Measurements from ENCODE around the gene PHF20.
"Not testable (repeated sequence)": the region's sequence is repeated elsewhere in the genome, so short reads cannot be mapped to it uniquely, and the experiment has no call there.

Gene PHF20

GRCh38 chr20:35883336-35883777 is 111.5 kb downstream of the PHF20 start:
- DNase-seq (ENCODE audit: extremely low read depth in 1 of 2, low read depth in 1 of 2): no peak

- DNase-seq (ENCODE audit: extremely low read depth in 1 of 2, low read depth in 1 of 2): peak; percentile 18 to 30
Measured at GRCh38 chr20:35883778-35884540, 112.1 kb downstream of the PHF20 start.

DNA sequence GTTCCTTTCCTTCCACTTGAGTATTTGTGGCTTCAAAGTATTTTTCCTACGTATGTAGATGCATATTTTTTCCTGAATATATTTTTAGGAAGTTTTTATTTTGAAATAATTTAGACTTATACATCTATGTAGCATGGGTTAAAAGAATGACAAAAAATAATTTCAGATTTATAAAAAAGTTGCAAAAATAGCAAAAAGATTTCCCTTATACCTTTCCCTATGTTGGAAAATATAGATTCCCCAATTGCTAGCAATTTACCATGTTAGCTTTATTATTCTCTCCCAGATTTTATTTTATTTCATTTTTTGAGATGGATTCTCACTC is 112.7 kb downstream of the PHF20 start:
- no peak for DNase-seq (ENCODE audit: extremely low read depth in 1 of 2, low read depth in 1 of 2)

DNA sequence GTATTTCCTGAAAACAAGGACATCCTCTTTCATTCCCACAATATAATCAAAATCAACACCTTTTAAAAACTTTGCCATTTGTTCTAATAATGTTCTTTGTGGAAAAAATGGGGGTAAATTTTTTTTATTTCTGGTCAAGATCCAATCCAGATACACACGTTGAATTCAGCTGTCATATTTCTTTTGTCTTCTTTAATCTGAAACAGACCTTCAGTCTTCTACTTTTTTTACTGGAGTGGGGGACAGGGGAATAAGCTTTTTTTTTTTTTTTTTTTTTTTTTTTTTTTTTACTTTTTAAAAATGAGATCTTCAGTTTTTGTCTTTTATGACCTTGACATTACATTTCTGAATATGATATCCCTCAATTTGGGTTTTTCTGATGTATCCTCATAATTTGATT is 113.4 kb downstream of the PHF20 start:
- no peak for DNase-seq (ENCODE audit: extremely low read depth in 1 of 2, low read depth in 1 of 2)

DNA sequence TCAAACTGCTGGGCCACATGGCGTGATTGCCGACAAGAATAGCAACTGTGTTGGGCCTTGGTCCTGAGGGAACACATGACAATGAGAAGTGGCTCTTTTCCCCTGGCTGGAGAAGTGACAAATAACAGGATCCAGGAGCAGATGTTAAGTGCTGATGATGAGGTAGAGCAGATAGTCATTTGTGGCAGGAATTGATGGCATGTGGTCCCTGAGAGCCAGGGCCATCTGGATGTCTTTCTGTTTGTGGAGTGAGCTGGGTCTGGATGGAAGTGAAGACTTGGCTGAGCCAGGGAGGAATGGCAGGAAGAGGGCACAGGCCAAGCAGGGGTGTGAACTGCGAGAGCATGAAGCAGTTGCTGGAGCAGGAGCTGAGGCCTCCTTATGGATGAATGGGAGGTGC is 114.7 kb downstream of the PHF20 start:
- no peak for DNase-seq (ENCODE audit: extremely low read depth in 1 of 2, low read depth in 1 of 2)

- no peak for DNase-seq (ENCODE audit: extremely low read depth in 1 of 2, low read depth in 1 of 2)
Measured at GRCh38 chr20:35887393-35888064, 115.7 kb downstream of the PHF20 start.

GRCh38 chr20:35888657-35889056 is 116.8 kb downstream of the PHF20 start:
- DNase-seq (ENCODE audit: extremely low read depth in 1 of 2, low read depth in 1 of 2): no peak

DNA sequence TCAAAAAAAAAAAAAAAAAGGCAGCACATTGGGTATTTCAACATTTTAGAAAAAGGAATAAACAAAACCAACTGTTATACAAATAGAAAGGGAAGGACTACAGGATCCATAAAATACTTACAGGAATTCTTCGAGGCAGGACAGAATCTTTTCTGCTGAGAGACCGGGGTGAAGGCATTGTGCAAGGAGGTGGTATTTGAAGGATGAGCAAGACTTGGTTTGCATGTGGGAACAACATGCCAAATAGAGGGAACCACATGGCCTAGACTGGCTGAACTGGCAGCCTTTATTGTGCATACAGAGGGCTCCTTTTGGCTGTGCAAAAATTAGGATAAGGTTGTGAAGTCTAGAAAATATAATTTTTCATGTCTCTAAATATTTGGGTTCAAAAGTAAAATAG is 119.6 kb downstream of the PHF20 start:
- no peak for DNase-seq (ENCODE audit: extremely low read depth in 1 of 2, low read depth in 1 of 2)

DNA sequence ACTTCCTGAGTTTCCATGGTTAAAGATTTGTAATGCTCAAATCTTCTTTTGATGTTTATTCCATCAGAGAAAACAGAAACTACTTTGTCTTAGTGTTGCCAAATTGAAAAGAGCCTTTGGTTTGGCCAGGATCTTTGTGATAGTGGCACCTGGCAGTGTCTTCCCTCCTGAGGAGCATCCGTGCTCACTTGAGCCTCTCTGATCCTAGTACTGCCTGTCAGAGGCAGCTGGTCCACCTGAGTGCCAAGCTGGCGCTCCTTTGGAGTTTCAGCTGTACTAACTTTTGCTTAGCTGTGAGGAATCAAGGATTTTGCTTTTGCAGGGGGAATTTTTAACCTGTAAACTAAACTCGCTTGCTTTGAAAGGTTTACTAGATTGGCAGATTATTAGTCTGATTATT is 121.1 kb downstream of the PHF20 start:
- no peak for DNase-seq (ENCODE audit: extremely low read depth in 1 of 2, low read depth in 1 of 2)

DNA sequence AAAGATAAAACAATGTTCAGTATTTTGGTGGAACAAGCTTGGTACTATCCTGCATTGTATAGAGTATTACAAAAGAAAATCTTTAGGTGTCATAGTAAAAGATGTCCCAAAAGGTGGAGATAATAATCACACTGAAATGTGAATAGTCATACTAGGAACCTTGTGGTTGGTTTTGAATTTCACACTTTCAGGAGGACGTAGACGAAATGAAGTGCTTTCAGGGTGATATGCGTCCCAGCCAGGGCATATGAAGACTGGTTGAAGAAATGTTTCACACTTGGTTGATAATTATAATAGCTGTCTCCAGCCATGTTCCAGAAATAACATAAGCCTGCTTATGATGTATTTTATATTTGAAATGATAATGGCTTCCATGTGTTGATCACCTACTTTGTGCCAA is 122.1 kb downstream of the PHF20 start:
- DNase-seq (ENCODE audit: extremely low read depth in 1 of 2, low read depth in 1 of 2): no peak

- not testable (repeated sequence) for DNase-seq (ENCODE audit: extremely low read depth in 1 of 2, low read depth in 1 of 2)
Measured at GRCh38 chr20:35895516-35895915, 123.7 kb downstream of the PHF20 start.

DNA sequence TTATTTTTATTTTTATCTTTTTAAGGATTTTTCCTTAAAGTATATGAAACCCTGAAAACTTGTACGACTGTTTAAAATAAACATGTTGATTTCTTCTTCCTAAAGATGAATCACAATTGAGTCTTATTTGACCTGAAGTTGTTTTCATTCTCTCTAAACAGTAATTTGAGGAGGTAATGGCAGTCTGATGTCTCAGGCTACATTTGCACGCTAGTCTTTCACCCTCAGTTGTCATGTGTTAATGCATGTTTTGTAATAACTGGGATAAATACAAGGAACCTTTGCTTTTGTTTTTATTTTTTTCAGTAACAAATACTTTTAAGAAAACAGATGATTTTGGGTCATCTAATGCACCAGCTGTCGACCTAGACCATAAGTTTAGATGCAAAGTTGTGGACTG is 127.2 kb downstream of the PHF20 start:
- DNase-seq (ENCODE audit: extremely low read depth in 1 of 2, low read depth in 1 of 2): no peak

GRCh38 chr20:35901230-35901629 is 129.4 kb downstream of the PHF20 start:
- not testable (repeated sequence) for DNase-seq (ENCODE audit: extremely low read depth in 1 of 2, low read depth in 1 of 2)

- DNase-seq (ENCODE audit: extremely low read depth in 1 of 2, low read depth in 1 of 2): no peak
Measured at GRCh38 chr20:35901678-35902544, 130.1 kb downstream of the PHF20 start.

GRCh38 chr20:35902545-35902941 is 130.7 kb downstream of the PHF20 start:
- DNase-seq (ENCODE audit: extremely low read depth in 1 of 2, low read depth in 1 of 2): no peak

GRCh38 chr20:35903843-35904242 is 132.0 kb downstream of the PHF20 start:
- DNase-seq (ENCODE audit: extremely low read depth in 1 of 2, low read depth in 1 of 2): no peak

DNA sequence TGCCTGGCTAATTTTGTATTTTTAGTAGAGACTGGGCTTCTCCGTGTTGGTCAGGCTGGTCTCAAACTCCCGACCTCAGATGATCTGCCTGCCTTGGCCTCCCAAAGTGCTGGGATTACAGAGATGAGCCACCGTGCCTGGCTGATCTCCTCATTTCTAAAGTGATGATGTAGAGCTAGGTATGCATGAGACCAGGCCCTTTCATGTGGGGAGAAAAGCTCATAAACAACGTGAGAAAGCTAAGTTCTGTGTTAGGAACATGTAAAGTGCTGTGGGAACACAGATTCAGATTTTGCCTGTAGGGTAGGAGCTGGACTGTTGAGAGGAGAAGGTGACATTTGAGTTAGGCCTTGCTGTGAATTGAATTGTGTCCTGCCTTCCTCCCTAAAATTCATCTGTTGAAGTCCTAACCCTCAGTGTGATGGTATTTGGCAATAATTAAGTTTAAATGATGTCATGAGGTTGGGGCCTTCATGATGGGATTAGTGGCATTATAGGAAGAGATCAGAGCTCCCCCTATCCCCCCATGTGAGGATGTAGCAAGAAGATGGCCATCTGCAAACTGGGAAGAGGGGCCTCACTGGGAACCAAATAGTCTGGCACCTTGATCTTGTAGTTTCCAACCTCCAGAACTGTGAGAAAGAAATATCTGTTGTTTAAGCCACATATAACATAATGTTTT is 133.3 kb downstream of the PHF20 start:
- no peak for DNase-seq (ENCODE audit: extremely low read depth in 1 of 2, low read depth in 1 of 2)

DNA sequence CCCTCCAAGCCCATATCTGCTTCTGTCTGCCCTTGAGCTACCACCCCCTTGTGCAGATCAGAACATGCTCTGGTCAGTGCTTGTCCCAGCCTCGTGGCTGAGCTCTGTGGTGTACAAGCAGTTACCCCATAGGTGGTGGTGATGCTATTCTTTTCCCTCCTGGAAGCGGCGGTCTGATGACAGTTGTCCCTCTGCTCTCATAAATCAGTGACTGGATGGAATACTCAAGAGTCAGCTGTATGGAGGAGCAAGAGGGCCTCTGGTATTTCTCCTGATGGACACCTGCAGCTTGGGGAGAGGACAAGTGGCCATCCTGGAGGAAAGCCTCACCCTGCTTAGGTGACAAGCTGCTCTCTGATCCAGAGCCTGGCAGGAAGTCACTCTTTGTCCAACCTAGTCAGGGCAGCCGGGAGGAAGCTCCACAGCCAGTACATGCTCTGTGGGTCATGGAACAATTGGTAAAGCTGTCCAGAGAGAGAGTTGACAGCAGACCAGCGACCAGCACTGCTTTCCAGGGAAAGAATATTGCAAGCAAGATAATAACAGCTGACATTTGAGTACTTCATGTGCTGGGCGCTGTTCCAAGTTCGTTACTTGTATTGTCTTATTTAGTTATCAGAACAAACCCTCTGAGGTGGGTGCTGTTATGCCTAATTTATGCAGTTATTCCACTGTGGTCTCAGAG is 135.3 kb downstream of the PHF20 start:
- DNase-seq (ENCODE audit: extremely low read depth in 1 of 2, low read depth in 1 of 2): no peak

DNA sequence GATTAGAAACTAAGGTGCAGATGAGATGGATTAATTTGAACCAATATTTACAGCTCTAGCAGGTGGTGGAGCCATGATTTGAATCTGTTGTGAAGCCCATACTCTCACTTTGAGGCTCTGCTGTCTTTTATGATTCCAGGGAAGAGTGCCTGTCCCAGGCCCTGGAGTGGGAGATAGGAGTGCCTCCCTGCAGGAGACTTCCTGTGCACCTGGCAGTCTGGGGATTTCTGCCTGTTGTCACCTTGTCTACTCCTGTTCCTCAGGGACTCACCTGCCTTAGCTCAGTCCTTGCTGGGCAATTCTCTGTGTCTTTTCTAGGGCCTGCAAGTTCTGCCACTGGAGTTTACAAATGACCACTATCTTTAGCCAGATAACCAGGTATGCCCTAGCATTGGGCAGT is 136.2 kb downstream of the PHF20 start:
- DNase-seq (ENCODE audit: extremely low read depth in 1 of 2, low read depth in 1 of 2): no peak

- no peak for DNase-seq (ENCODE audit: extremely low read depth in 1 of 2, low read depth in 1 of 2)
Measured at GRCh38 chr20:35909176-35909575, 137.4 kb downstream of the PHF20 start.

DNA sequence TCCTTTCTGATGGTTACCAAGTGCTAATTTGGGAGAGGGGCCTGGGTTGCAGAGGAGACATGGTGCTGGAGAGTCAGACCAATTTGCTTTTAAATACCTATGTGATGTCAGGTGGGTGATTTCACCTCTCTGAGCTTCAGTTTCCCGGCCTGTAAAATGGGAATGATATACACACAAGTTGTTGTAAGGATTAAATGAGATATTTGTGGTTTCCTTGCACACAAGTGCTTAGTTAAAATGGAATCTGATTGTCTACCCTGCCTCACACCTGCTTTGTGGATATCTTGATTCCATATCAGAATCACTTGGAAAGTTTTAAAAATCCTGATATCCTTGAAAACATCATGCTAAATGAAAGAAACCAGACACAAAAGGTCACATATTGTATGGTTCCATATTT is 138.0 kb downstream of the PHF20 start:
- DNase-seq (ENCODE audit: extremely low read depth in 1 of 2, low read depth in 1 of 2): no peak

Measured in activated CD8-positive, alpha-beta memory T cell treated with anti-CD3 and anti-CD28 coated beads for 1 hour (primary cell).